ENCODE results near the gene MAP3K14. TPM values are rescaled to one million over a fixed set of nuclear protein-coding genes. Genes with fewer than 3 reads are reported as not detected.

The MAP3K14 gene
- total RNA-seq, 3 donors from 2014 or later = 76.3 to 88.2 (median 85.8) TPM

GRCh38 chr17:45230410-45230786, 86.4 kb downstream of the MAP3K14 start:
- no peak for DNase-seq
- ATAC-seq = no peak
- H3K9me3 Mint-ChIP-seq = no peaks in the 10 kb centered on the region
- peaks cover 93% of the 10 kb centered on the region for H3K4me1 Mint-ChIP-seq (ENCODE audit: low read depth)
- H3K4me3 Mint-ChIP-seq = peak overlapping the region; percentile 96
- H3K27me3 Mint-ChIP-seq (ENCODE audit: low read depth) = no peaks in the 10 kb centered on the region
- peaks cover 12% of the 10 kb centered on the region for H3K36me3 Mint-ChIP-seq (ENCODE audit: insufficient read depth)

- ATAC-seq = no peak
- Mint-ChIP-seq H3K27me3 (ENCODE audit: low read depth) (no peaks in the 10 kb centered on the region), H3K4me1 (ENCODE audit: low read depth) (peaks cover 93% of the 10 kb centered on the region), H3K9me3 (no peaks in the 10 kb centered on the region), H3K4me3 (peak overlapping the region; percentile 96), H3K36me3 (ENCODE audit: insufficient read depth) (peaks cover 12% of the 10 kb centered on the region)
- peak; percentile 49 for DNase-seq
Measured at GRCh38 chr17:45229681-45230409, 87.0 kb downstream of the MAP3K14 start.

GRCh38 chr17:45228763-45229539, 87.9 kb downstream of the MAP3K14 start:
- Mint-ChIP-seq H3K27me3 (ENCODE audit: low read depth) (no peaks in the 10 kb centered on the region), H3K4me3 (peak overlapping the region; percentile 96), H3K36me3 (ENCODE audit: insufficient read depth) (peaks cover 12% of the 10 kb centered on the region), H3K9me3 (no peaks in the 10 kb centered on the region), H3K4me1 (ENCODE audit: low read depth) (peaks cover 95% of the 10 kb centered on the region)
- ATAC-seq = peak; percentile 56 to 58
- peak; percentile 77 for DNase-seq

- H3K36me3 Mint-ChIP-seq (ENCODE audit: insufficient read depth) = peaks cover 8% of the 10 kb centered on the region
- ATAC-seq = no peak
- H3K27me3 Mint-ChIP-seq (ENCODE audit: low read depth) = no peaks in the 10 kb centered on the region
- H3K4me3 Mint-ChIP-seq = peak overlapping the region; percentile 96
- peak; percentile 44 for DNase-seq
- H3K9me3 Mint-ChIP-seq = no peaks in the 10 kb centered on the region
- peaks cover 93% of the 10 kb centered on the region for H3K4me1 Mint-ChIP-seq (ENCODE audit: low read depth)
Measured at GRCh38 chr17:45227926-45228762, 88.7 kb downstream of the MAP3K14 start.

GRCh38 chr17:45227101-45227925, 89.5 kb downstream of the MAP3K14 start:
- Mint-ChIP-seq H3K36me3 (ENCODE audit: insufficient read depth) (peaks cover 3% of the 10 kb centered on the region), H3K9me3 (no peaks in the 10 kb centered on the region), H3K4me3 (peak overlapping the region; percentile 96), H3K27me3 (ENCODE audit: low read depth) (no peaks in the 10 kb centered on the region), H3K4me1 (ENCODE audit: low read depth) (peaks cover 85% of the 10 kb centered on the region)
- DNase-seq = no peak
- ATAC-seq = no peak

GRCh38 chr17:45226576-45226975, 90.2 kb downstream of the MAP3K14 start:
- Mint-ChIP-seq H3K4me3 (peak overlapping the region; percentile 96), H3K27me3 (ENCODE audit: low read depth) (no peaks in the 10 kb centered on the region), H3K4me1 (ENCODE audit: low read depth) (peaks cover 78% of the 10 kb centered on the region), H3K9me3 (no peaks in the 10 kb centered on the region), H3K36me3 (ENCODE audit: insufficient read depth) (no peaks in the 10 kb centered on the region)
- ATAC-seq (no peak), DNase-seq (no peak)

GRCh38 chr17:45225964-45226530, 90.8 kb downstream of the MAP3K14 start:
- no peaks in the 10 kb centered on the region for H3K36me3 Mint-ChIP-seq (ENCODE audit: insufficient read depth)
- ATAC-seq (peak; percentile 57 to 62), DNase-seq (peak; percentile 95)
- no peaks in the 10 kb centered on the region for H3K27me3 Mint-ChIP-seq (ENCODE audit: low read depth)
- peaks cover 72% of the 10 kb centered on the region for H3K4me1 Mint-ChIP-seq (ENCODE audit: low read depth)
- H3K4me3 Mint-ChIP-seq = peak overlapping the region; percentile 96
- no peaks in the 10 kb centered on the region for H3K9me3 Mint-ChIP-seq

GRCh38 chr17:45225051-45225700, 91.6 kb downstream of the MAP3K14 start:
- Mint-ChIP-seq H3K9me3 (no peaks in the 10 kb centered on the region), H3K4me3 (peak overlapping the region; percentile 96), H3K4me1 (ENCODE audit: low read depth) (peaks cover 73% of the 10 kb centered on the region), H3K36me3 (ENCODE audit: insufficient read depth) (no peaks in the 10 kb centered on the region), H3K27me3 (ENCODE audit: low read depth) (no peaks in the 10 kb centered on the region)
- peak; percentile 62 for DNase-seq
- ATAC-seq = no peak

- DNase-seq (no peak), ATAC-seq (no peak)
- Mint-ChIP-seq H3K4me3 (peak overlapping the region; percentile 96), H3K27me3 (ENCODE audit: low read depth) (no peaks in the 10 kb centered on the region), H3K9me3 (no peaks in the 10 kb centered on the region), H3K36me3 (ENCODE audit: insufficient read depth) (no peaks in the 10 kb centered on the region), H3K4me1 (ENCODE audit: low read depth) (peaks cover 73% of the 10 kb centered on the region)
Measured at GRCh38 chr17:45224671-45225050, 92.2 kb downstream of the MAP3K14 start.

GRCh38 chr17:45223539-45224528, 93.0 kb downstream of the MAP3K14 start:
- ATAC-seq (peak; percentile 53 to 55), DNase-seq (peak; percentile 50)
- H3K9me3 Mint-ChIP-seq = no peaks in the 10 kb centered on the region
- no peaks in the 10 kb centered on the region for H3K27me3 Mint-ChIP-seq (ENCODE audit: low read depth)
- peaks cover 2% of the 10 kb centered on the region for H3K36me3 Mint-ChIP-seq (ENCODE audit: insufficient read depth)
- H3K4me3 Mint-ChIP-seq = peak overlapping the region; percentile 96
- peaks cover 73% of the 10 kb centered on the region for H3K4me1 Mint-ChIP-seq (ENCODE audit: low read depth)

- ATAC-seq = no peak
- H3K4me1 Mint-ChIP-seq (ENCODE audit: low read depth) = peaks cover 67% of the 10 kb centered on the region
Measured at GRCh38 chr17:45222996-45223538, 93.8 kb downstream of the MAP3K14 start.

More at GRCh38 chr17:45222996-45223538, 93.8 kb downstream of the MAP3K14 start:
- Mint-ChIP-seq H3K36me3 (ENCODE audit: insufficient read depth) (peaks cover 4% of the 10 kb centered on the region), H3K27me3 (ENCODE audit: low read depth) (no peaks in the 10 kb centered on the region), H3K4me3 (peak overlapping the region; percentile 96), H3K9me3 (no peaks in the 10 kb centered on the region)
- DNase-seq = no peak
